HepG2 (cell line): ENCODE measurements around the gene GLI3. TPM values are rescaled to one million over a fixed set of nuclear protein-coding genes. Genes with fewer than 3 reads are reported as not detected.

ENCODE experiments used
- ATAC-seq: fragments of 200-7000 bp; cut with Tn5 transposase; 3 replicates; pipeline ENCODE4 v1.9.1; 2020; ENCODE audit warnings: mild to moderate bottlenecking, moderate library complexity
- BruUV-seq: library from RNA; stranded (reverse); fragments of 400-500 nt; replicated peaks from 2 replicates; lab custom pipeline; 2021; lab: Mats Ljungman, UMichigan
- CTCF ChIA-PET: fragments of 300-600 bp; formaldehyde crosslinking; extraction: SDS; loops from one replicate; lab custom pipeline; 2021; ENCODE audit warnings: low total read pairs, inconsistent platforms, low intra/inter-chr PET ratio; lab: Yijun Ruan, JAX
- POLR2A ChIA-PET: fragments of 350-600 bp; sonication (Branson Sonifier 250); formaldehyde crosslinking; loops from one replicate; lab custom pipeline; 2020; ENCODE audit warnings: antibody characterized with exemption, inconsistent platforms; lab: Yijun Ruan, JAX
- DNase-seq: peaks from one replicate; pipeline ENCODE4 v3.0.0-alpha.2; 2015; ENCODE audit warnings: low spot score
- FAIRE-seq: peaks from 3 replicates; lab custom pipeline; 2011; peaks lifted over from hg19 to GRCh38; lab: Jason Lieb, UNC
- H2AFZ ChIP-seq: one replicate; pipeline ENCODE4 v1.6.1; 2011; ENCODE audit warnings: low read length, inconsistent platforms
- H3K27ac ChIP-seq: fragments of 300-600 bp; 3 replicates; pipeline ENCODE4 v1.8.0; 2011; ENCODE audit warnings: mixed run types, mild to moderate bottlenecking, mixed read lengths, low read length, inconsistent platforms; ENCODE audit not compliant: insufficient read depth; ENCODE audit errors: extremely low read length
- H3K27me3 ChIP-seq, 2 experiments: fragments of 200-600 bp in 1 of 2; 2 replicates in 1 of 2; 3 replicates in 1 of 2; pipeline versions ENCODE4 v1.6.0 to v1.8.0; 2011; ENCODE audit warnings: low read length in 2 of 2, mild to moderate bottlenecking in 2 of 2, moderate library complexity in 2 of 2, inconsistent platforms in 1 of 2; ENCODE audit not compliant: insufficient read depth in 2 of 2, control insufficient read depth in 1 of 2
- H3K36me3 ChIP-seq, 2 experiments: fragments of 200-600 bp in 1 of 2; replicated peaks in 1 of 2; 2 replicates in 1 of 2; 3 replicates in 1 of 2; pipeline versions ENCODE4 v1.5.1 to v1.8.0; 2011; ENCODE audit warnings: low read length in 2 of 2, inconsistent platforms in 1 of 2; ENCODE audit not compliant: insufficient read depth in 2 of 2, control insufficient read depth in 1 of 2
- H3K4me1 ChIP-seq: 2 replicates; pipeline ENCODE4 v1.5.1; 2012; ENCODE audit warnings: low read length, inconsistent platforms; ENCODE audit not compliant: insufficient read depth
- H3K4me2 ChIP-seq: 2 replicates; pipeline ENCODE4 v1.6.0; 2011; ENCODE audit warnings: low read depth, low read length, inconsistent platforms
- H3K4me3 ChIP-seq, 3 experiments: fragments of 200-600 bp in 1 of 3; sonication (generic), shearing (Covaris generic) in 1 of 3; replicated peaks in 1 of 3; 2 replicates each; pipeline ENCODE4 v1.5.1; 2011 to 2016; ENCODE audit warnings: low read length in 3 of 3, inconsistent platforms in 2 of 3, low read depth in 2 of 3, mild to moderate bottlenecking in 2 of 3, control low read depth in 1 of 3, mixed read lengths in 1 of 3; ENCODE audit not compliant: insufficient read depth in 1 of 3
- H3K79me2 ChIP-seq: one replicate; pipeline ENCODE4 v1.6.1; 2011; ENCODE audit warnings: low read length, inconsistent platforms; ENCODE audit not compliant: insufficient read depth
- H3K9ac ChIP-seq: 2 replicates; pipeline ENCODE4 v1.6.0; 2011; ENCODE audit warnings: mild to moderate bottlenecking, low read depth, low read length, inconsistent platforms; ENCODE audit not compliant: insufficient read depth
- H3K9me3 ChIP-seq: 2 replicates; pipeline ENCODE4 v1.5.1; 2012; ENCODE audit warnings: mild to moderate bottlenecking, low read length
- H4K20me1 ChIP-seq: 2 replicates; pipeline ENCODE4 v1.6.0; 2011; ENCODE audit warnings: inconsistent platforms, mild to moderate bottlenecking, low read length, moderate library complexity; ENCODE audit not compliant: insufficient read depth
- ATF7 ChIP-seq, 2 experiments: fragments of 450-650 bp in 1 of 2; sonication (generic) in 1 of 2; formaldehyde crosslinking in 1 of 2; IDR thresholded peaks; 2 replicates each; pipeline versions ENCODE4 v1.4.0 to v1.6.1; 2016 to 2020; ENCODE audit warnings: antibody characterized with exemption in 1 of 2, mild to moderate bottlenecking in 1 of 2, missing genetic modification reagents in 1 of 2
- CREB1 ChIP-seq, 2 experiments: fragments of 450-650 bp in 1 of 2; IDR thresholded peaks; 2 replicates each; pipeline ENCODE4 v1.6.1; 2016 to 2017; ENCODE audit warnings: control low read depth in 1 of 2, mild to moderate bottlenecking in 1 of 2, missing compliant biosample characterization in 1 of 2, missing genetic modification characterization in 1 of 2
- IKZF4 ChIP-seq: sonication (generic); formaldehyde crosslinking; IDR thresholded peaks from 2 replicates; pipeline ENCODE4 v1.5.1; 2020; ENCODE audit warnings: borderline replicate concordance, mild to moderate bottlenecking, low read depth, missing genetic modification reagents; ENCODE audit errors: not compliant biosample characterization
- SATB2 ChIP-seq: sonication (generic); formaldehyde crosslinking; IDR thresholded peaks from 2 replicates; pipeline ENCODE4 v1.5.0; 2020; ENCODE audit warnings: missing genetic modification reagents
- TBX3 ChIP-seq: fragments of 450-650 bp; IDR thresholded peaks from 2 replicates; pipeline ENCODE4 v1.6.1; 2017; ENCODE audit warnings: antibody characterized with exemption, mild to moderate bottlenecking, inconsistent platforms, borderline replicate concordance
- ZFP82 ChIP-seq: sonication (generic); formaldehyde crosslinking; IDR thresholded peaks from 2 replicates; pipeline ENCODE4 v1.5.1; 2020; ENCODE audit warnings: mild to moderate bottlenecking, missing genetic modification reagents, borderline replicate concordance
- WGBS: methylation state at CpG from one replicate; pipeline ENCODE4 v1.1.6; 2017; ENCODE audit warnings: low lambda C conversion rate; 5-methylcytosine and 5-hydroxymethylcytosine counted together
- in situ Hi-C: cut with HindIII; loops from 2 replicates; pipeline ENCODE4 v1.10.0; 2017; ENCODE audit warnings: low pct_unique_long_range_greater_than_20kb; ENCODE audit not compliant: extremely low pct_ligation_motif_present
- intact Hi-C: fragments of 100-400 bp; cut with micrococcal nuclease; formaldehyde crosslinking; loops from one replicate; pipeline ENCODE4 v1.10.0; 2022; ENCODE audit not compliant: unreplicated experiment
- polyA plus RNA-seq, 8 experiments: library from polyadenylated mRNA; depleted of rRNA in 3 of 8; stranded (reverse) in 7 of 8; unstranded in 1 of 8; fragments of >200 nt; fragmentation: Illumina TruSeq in 4 of 8; extraction: Trizol in 4 of 8; gene quantifications; 2 replicates each; pipeline versions ENCODE4 v1.2.1 to v1.2.3, GENCODE V29; 2011 to 2016; ENCODE audit warnings: low read depth in 4 of 8, missing spikeins in 1 of 8, mixed read lengths in 1 of 8; ENCODE audit not compliant: insufficient read depth in 1 of 8
- total RNA-seq, 5 experiments: library from RNA; depleted of rRNA; stranded (reverse); fragments of >200 nt; fragmentation: Illumina TruSeq; extraction: Trizol; gene quantifications; 2 replicates each; pipeline ENCODE4 v1.2.3, GENCODE V29; 2016; ENCODE audit warnings: low read depth in 1 of 5
- TF ChIP-seq, protein P1 (sequence below): sonication (generic); formaldehyde crosslinking; conservative IDR thresholded peaks from 2 replicates; pipeline ENCODE4 v1.8.0; 2022; ENCODE audit warnings: low read depth, missing genetic modification reagents
- TF ChIP-seq, protein P2 (sequence below): sonication (generic); formaldehyde crosslinking; IDR thresholded peaks from 2 replicates; pipeline ENCODE4 v1.9.0; 2021; ENCODE audit warnings: missing genetic modification reagents, borderline replicate concordance
- TF ChIP-seq, protein P3 (sequence below): sonication (generic); formaldehyde crosslinking; IDR thresholded peaks from 2 replicates; pipeline ENCODE4 v1.5.0; 2020; ENCODE audit warnings: mild to moderate bottlenecking, missing genetic modification reagents

The GLI3 gene
- total and polyA plus RNA-seq, 2 of the 13 experiments (the other 11 are each of a cell fraction or from before 2014, with no cell fraction given): not detected

DNA sequence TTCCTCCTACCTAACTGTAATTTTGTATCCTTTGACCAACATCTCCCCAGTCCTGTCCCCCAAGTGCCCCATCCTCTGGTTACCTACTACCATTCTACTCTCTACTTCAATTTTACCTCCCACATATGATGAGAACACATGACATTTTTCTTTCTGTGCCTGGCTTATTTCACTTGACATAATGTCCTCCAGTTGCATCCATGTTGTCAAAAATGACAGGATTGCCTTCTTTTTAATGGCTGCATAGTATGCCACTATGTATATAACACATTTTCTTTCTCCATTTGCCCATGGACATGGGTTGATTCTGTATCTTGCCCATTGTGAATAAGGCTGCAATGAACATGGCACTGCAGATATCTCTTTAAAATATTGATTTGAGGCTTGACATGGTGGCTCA is 33.7 kb downstream of the GLI3 start:
- H3K27me3 ChIP-seq: peaks cover 2 to 5% of the 10 kb centered on the region in 2 experiments; a peak in 2 of 5 replicates
- no peak for DNase-seq
- no peak overlapping the region for H3K4me2 ChIP-seq
- ChIA-PET CTCF (no interaction called here), POLR2A (no interaction called here)
- no peaks in the 10 kb centered on the region for H3K79me2 ChIP-seq
- no peaks in the 10 kb centered on the region for H3K9me3 ChIP-seq
- no peaks in the 10 kb centered on the region for H3K36me3 ChIP-seq
- no peaks in the 10 kb centered on the region for H4K20me1 ChIP-seq
- no peak overlapping the region for H3K9ac ChIP-seq
- FAIRE-seq: no peak
- no TSS peak for BruUV-seq
- in situ Hi-C loops: no loop called here
- H3K27ac ChIP-seq: no peak overlapping the region
- no peaks in the 10 kb centered on the region for H3K4me1 ChIP-seq
- H2AFZ ChIP-seq: no peak overlapping the region
- no peak for ATAC-seq
- intact Hi-C loops: no loop called here
- no peak for TF ChIP-seq IKZF4 (CRISPR knock-in tag)
- TF ChIP-seq, protein P1, sequence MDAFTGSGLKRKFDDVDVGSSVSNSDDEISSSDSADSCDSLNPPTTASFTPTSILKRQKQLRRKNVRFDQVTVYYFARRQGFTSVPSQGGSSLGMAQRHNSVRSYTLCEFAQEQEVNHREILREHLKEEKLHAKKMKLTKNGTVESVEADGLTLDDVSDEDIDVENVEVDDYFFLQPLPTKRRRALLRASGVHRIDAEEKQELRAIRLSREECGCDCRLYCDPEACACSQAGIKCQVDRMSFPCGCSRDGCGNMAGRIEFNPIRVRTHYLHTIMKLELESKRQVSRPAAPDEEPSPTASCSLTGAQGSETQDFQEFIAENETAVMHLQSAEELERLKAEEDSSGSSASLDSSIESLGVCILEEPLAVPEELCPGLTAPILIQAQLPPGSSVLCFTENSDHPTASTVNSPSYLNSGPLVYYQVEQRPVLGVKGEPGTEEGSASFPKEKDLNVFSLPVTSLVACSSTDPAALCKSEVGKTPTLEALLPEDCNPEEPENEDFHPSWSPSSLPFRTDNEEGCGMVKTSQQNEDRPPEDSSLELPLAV: no peak
- no peak overlapping the region for H3K4me3 ChIP-seq

DNA sequence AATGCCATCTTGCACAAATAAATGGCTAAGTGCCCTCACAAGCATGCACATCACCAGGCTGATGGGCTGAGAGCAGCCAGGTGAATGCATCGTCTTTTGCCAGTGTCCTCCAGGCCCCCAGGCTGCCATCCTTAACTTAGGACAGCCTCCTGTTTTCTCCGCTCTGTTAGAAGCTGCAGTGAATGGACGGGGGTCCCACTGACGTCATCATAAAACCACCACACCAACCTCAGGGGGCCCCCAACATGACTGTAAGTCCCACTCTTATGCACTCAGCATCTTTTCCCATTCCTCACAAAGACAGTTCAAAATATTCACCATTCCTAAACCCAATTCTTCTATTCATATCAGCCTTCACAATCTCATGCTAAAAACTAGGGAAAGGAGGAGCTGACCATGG is 34.4 kb downstream of the GLI3 start:
- Histone ChIP-seq H3K27ac (no peak overlapping the region), H3K4me3 (no peak overlapping the region), H3K79me2 (no peaks in the 10 kb centered on the region), H3K27me3 (peaks cover 2 to 12% of the 10 kb centered on the region in 2 experiments; a peak in 2 of 5 replicates), H3K4me1 (no peaks in the 10 kb centered on the region), H3K9ac (no peak overlapping the region), H3K36me3 (no peaks in the 10 kb centered on the region), H2AFZ (no peak overlapping the region), H3K4me2 (no peak overlapping the region), H4K20me1 (no peaks in the 10 kb centered on the region), H3K9me3 (no peaks in the 10 kb centered on the region)
- FAIRE-seq: no peak
- intact Hi-C loops (no loop called here), in situ Hi-C loops (no loop called here)
- BruUV-seq: no TSS peak
- TF ChIP-seq SATB2 (CRISPR knock-in tag) (no peak), ATF7 (IDR thresholded peaks at IDR 0.05) (peak; percentile 91), ATF7 (CRISPR knock-in tag; IDR thresholded peaks at IDR 0.05) (no peak), TBX3 (no peak), IKZF4 (CRISPR knock-in tag) (no peak), ZFP82 (CRISPR knock-in tag) (no peak), CREB1 (IDR thresholded peaks at IDR 0.05) (peak; percentile 90), CREB1 (CRISPR knock-in tag; IDR thresholded peaks at IDR 0.05) (no peak)
- TF ChIP-seq, protein P2, sequence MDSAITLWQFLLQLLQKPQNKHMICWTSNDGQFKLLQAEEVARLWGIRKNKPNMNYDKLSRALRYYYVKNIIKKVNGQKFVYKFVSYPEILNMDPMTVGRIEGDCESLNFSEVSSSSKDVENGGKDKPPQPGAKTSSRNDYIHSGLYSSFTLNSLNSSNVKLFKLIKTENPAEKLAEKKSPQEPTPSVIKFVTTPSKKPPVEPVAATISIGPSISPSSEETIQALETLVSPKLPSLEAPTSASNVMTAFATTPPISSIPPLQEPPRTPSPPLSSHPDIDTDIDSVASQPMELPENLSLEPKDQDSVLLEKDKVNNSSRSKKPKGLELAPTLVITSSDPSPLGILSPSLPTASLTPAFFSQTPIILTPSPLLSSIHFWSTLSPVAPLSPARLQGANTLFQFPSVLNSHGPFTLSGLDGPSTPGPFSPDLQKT (CRISPR knock-in tag): no peak
- TF ChIP-seq, protein P3, sequence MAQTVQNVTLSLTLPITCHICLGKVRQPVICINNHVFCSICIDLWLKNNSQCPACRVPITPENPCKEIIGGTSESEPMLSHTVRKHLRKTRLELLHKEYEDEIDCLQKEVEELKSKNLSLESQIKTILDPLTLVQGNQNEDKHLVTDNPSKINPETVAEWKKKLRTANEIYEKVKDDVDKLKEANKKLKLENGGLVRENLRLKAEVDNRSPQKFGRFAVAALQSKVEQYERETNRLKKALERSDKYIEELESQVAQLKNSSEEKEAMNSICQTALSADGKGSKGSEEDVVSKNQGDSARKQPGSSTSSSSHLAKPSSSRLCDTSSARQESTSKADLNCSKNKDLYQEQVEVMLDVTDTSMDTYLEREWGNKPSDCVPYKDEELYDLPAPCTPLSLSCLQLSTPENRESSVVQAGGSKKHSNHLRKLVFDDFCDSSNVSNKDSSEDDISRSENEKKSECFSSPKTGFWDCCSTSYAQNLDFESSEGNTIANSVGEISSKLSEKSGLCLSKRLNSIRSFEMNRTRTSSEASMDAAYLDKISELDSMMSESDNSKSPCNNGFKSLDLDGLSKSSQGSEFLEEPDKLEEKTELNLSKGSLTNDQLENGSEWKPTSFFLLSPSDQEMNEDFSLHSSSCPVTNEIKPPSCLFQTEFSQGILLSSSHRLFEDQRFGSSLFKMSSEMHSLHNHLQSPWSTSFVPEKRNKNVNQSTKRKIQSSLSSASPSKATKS (CRISPR knock-in tag): no peak
- no peak for ATAC-seq
- ChIA-PET CTCF (no interaction called here), POLR2A (no interaction called here)
- no peak for DNase-seq
- 28% methylated on average over 4 of the region's 4 CpGs for WGBS
